Breast epithelium (tissue), 4 donors: Measurements from ENCODE around the gene VRK1. TPM values are rescaled to one million over a fixed set of nuclear protein-coding genes. Genes with fewer than 3 reads are reported as not detected.

ENCODE experiments used
- DNase-seq, 2 donors: peaks; one replicate each; pipeline ENCODE4 v3.0.0-alpha.2; 2019; ENCODE audit warnings: low spot score in 2 of 2
- H3K27ac ChIP-seq, 2 donors: fragments of 200-600 bp; sonication (generic) in 1 of 2; one replicate each; pipeline ENCODE4 v1.5.1; 2016 to 2019; ENCODE audit warnings: mild to moderate bottlenecking in 1 of 2
- H3K27me3 ChIP-seq, 2 donors: fragments of 200-600 bp; sonication (generic) in 1 of 2; one replicate each; pipeline versions ENCODE4 v1.5.1 to v1.6.0; 2017 to 2019; ENCODE audit warnings: control low read depth in 1 of 2, mild to moderate bottlenecking in 1 of 2
- H3K36me3 ChIP-seq: fragments of 200-600 bp; one replicate; pipeline ENCODE4 v1.5.1; 2019
- H3K4me1 ChIP-seq, 2 donors: fragments of 200-600 bp; sonication (generic); one replicate each; pipeline ENCODE4 v1.5.1; 2016 to 2019; ENCODE audit warnings: control low read depth in 1 of 2
- H3K4me3 ChIP-seq, 3 donors: fragments of 200-600 bp; sonication (generic); 1 replicate in 2 of 3; 2 replicates in 1 of 3; pipeline ENCODE4 v1.5.1; 2016 to 2019; ENCODE audit warnings: mild to moderate bottlenecking in 3 of 3, moderate library complexity in 2 of 3
- H3K9me3 ChIP-seq, 2 donors: fragments of 200-600 bp; sonication (generic) in 1 of 2; one replicate each; pipeline ENCODE4 v1.5.1; 2016 to 2019; ENCODE audit warnings: control low read depth in 1 of 2
- CTCF ChIP-seq, 3 donors: fragments of 450-650 bp; IDR thresholded peaks; one replicate each; pipeline ENCODE4 v1.5.1; 2016 to 2017; ENCODE audit warnings: antibody characterized with exemption in 3 of 3, mild to moderate bottlenecking in 3 of 3, moderate library complexity in 3 of 3
- POLR2A ChIP-seq: fragments of 450-650 bp; IDR thresholded peaks from one replicate; pipeline ENCODE4 v1.6.1; 2016; ENCODE audit warnings: antibody characterized with exemption, mild to moderate bottlenecking, moderate library complexity
- POLR2AphosphoS5 ChIP-seq, 3 donors: sonication (generic); formaldehyde crosslinking; IDR thresholded peaks; one replicate each; pipeline ENCODE4 v1.6.1; 2017; ENCODE audit warnings: antibody characterized with exemption in 3 of 3
- intact Hi-C: fragments of 100-400 bp; cut with DNase I; formaldehyde crosslinking; loops from one replicate; pipeline ENCODE4 v1.15.1; 2023; ENCODE audit warnings: low total_unique reads
- total RNA-seq, 3 donors: library from RNA; depleted of rRNA; stranded (reverse); fragments of >200 nt; gene quantifications; one replicate each; pipeline ENCODE4 v1.1.0, GENCODE V29; 2016

VRK1 gene
- total RNA-seq, 3 donors from 2014 or later = 13.1 to 19.9 (median 16.7) TPM

GRCh38 chr14:96780500-96780899 lies 16.7 kb upstream of the VRK1 start:
- no peak for TF ChIP-seq POLR2A
- no peak for TF ChIP-seq CTCF (IDR thresholded peaks at IDR 0.05)
- no peak for TF ChIP-seq POLR2AphosphoS5 (IDR thresholded peaks at IDR 0.05)
- no peaks in the 10 kb centered on the region for H3K9me3 ChIP-seq
- H3K27me3 ChIP-seq = no peaks in the 10 kb centered on the region
- H3K36me3 ChIP-seq = no peaks in the 10 kb centered on the region
- H3K4me3 ChIP-seq = no peak overlapping the region
- intact Hi-C loops = no loop called here
- no peak overlapping the region for H3K27ac ChIP-seq
- no peaks in the 10 kb centered on the region for H3K4me1 ChIP-seq
- DNase-seq = no peak

DNA sequence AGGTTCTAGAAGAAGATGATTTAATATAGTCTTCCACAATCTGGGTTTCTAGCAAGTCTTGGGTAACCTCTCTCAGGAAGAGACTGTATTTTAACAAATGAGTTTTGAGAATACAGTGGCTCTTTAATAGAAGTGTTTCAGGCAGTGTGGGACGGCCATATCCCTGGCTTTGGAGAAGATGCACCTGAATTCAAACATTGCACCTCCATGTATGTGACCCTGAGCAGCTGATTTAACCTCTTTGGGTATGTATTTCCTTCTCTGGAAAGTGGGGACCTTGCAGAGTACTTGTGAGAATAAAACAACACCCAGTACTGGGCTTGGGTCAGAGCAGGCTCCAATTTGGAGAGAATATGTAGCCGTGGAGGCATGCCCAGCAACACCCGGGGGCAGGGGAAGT lies 15.8 kb upstream of the VRK1 start:
- Histone ChIP-seq H3K36me3 (no peaks in the 10 kb centered on the region), H3K4me3 (no peak overlapping the region), H3K27ac (no peak overlapping the region), H3K27me3 (no peaks in the 10 kb centered on the region), H3K4me1 (no peaks in the 10 kb centered on the region), H3K9me3 (no peaks in the 10 kb centered on the region)
- intact Hi-C loops = no loop called here
- TF ChIP-seq CTCF (IDR thresholded peaks at IDR 0.05) (no peak), POLR2AphosphoS5 (IDR thresholded peaks at IDR 0.05) (no peak), POLR2A (no peak)
- DNase-seq = no peak

- no peaks in the 10 kb centered on the region for H3K36me3 ChIP-seq
- intact Hi-C loops = no loop called here
- H3K27ac ChIP-seq = no peak overlapping the region
- no peak overlapping the region for H3K4me3 ChIP-seq
- DNase-seq = no peak
- no peaks in the 10 kb centered on the region for H3K4me1 ChIP-seq
- no peaks in the 10 kb centered on the region for H3K9me3 ChIP-seq
- H3K27me3 ChIP-seq = no peaks in the 10 kb centered on the region
- TF ChIP-seq CTCF (IDR thresholded peaks at IDR 0.05) (no peak), POLR2A (no peak), POLR2AphosphoS5 (IDR thresholded peaks at IDR 0.05) (no peak)
Measured at GRCh38 chr14:96782436-96782835, 14.7 kb upstream of the VRK1 start.

DNA sequence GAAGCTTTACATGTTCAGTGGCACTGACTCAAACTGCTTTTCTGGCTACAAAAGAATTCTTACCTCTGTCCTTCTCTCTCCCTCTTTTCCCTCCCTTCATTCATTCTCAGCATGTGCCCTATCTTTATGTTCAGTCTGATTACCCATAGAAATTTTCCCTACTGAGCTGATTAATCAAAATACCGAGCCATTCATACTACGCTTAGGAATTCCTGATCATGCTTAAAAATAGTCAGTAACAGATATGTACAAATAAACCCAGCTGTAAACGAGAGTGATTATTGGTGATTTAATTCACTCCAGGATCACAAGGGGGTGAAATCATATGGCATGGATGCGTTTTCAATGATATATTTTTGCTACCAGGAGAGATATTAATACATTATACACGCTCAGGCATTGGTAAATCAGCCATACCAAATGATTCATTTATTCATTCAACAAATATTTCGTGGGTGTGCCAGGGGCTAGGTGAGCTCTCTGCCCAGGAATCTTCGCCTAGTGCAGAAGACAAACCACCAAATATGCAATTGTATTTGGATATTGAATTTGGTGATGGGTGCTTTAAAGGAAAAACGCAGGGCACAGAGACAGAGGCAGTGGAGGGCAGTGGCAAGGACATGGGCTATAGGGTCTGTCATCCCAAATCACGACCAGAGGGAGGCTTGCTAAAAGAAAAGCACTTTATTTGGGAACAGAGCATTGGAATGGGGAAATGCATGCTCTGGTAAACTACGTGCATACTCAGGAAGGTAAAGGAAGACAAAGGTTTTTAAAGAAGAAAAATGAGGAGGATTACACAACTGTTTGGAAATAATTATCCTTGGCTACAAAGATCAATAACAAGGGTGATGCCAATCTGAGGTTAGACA lies 13.9 kb upstream of the VRK1 start:
- Histone ChIP-seq H3K4me1 (no peaks in the 10 kb centered on the region), H3K4me3 (no peak overlapping the region)
- intact Hi-C loops = no loop called here

More for the DNA sequence above, 13.9 kb upstream of the VRK1 start:
- Histone ChIP-seq H3K36me3 (no peaks in the 10 kb centered on the region), H3K9me3 (no peaks in the 10 kb centered on the region), H3K27me3 (no peaks in the 10 kb centered on the region), H3K27ac (peak overlapping the region in 1 of 2 donors; percentile 2)
- no peak for TF ChIP-seq POLR2A
- no peak for TF ChIP-seq POLR2AphosphoS5 (IDR thresholded peaks at IDR 0.05)
- no peak for TF ChIP-seq CTCF (IDR thresholded peaks at IDR 0.05)
- DNase-seq = no peak
